Stimulated activated CD4-positive, alpha-beta T cell treated with anti-CD3 and anti-CD28 coated beads, Interleukin-1b, Interleukin-23, amount 100 ng/mL, for 4 hours (primary cell): ENCODE results near the gene ARL14.

Experiments
- DNase-seq, 2 donors: peaks; one replicate each; pipeline ENCODE4 v3.0.0-alpha.2; 2020; ENCODE audit warnings: low read depth in 2 of 2

The ARL14 gene

DNA sequence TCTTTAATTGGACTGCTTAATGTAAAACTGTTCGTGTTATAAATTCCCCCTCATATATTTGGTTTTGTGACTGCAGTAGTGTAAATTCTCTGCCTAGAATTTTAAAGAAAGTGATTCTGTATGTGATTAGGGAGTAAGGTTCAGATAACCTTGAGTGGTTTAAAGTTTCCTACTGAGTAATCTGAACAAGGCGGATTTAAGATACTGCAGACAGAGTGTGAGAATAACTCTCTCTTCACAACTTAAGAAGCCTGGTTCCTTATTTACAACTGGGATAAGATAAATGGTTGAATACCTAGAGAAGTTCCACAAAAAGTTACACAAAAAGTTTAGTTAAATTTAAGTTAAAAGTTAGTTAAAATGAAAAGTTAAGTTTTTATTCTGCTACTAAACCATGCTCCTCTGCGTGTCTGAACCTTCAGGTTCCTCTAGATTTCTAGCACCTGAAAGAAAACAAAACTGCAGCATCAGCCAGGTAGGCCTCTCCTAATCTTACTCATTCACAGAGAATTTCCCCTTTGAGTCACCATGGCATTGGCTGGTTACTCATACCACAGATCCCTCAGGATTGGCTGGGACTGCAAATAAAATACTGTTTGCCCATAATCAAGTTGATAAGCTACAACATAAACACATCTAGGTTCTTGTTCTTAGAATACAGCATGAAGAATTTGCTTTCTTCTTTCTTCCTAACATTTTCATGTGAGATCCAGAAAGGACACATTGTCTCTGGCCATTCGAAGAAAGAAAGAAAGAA, at the start of gene ARL14:
Gene ARL14 (plus strand): TSS at position 614 of the 757 bp plus-strand sequence. CDS start 187 bp downstream, outside the sequence.
- no peak for DNase-seq

DNA sequence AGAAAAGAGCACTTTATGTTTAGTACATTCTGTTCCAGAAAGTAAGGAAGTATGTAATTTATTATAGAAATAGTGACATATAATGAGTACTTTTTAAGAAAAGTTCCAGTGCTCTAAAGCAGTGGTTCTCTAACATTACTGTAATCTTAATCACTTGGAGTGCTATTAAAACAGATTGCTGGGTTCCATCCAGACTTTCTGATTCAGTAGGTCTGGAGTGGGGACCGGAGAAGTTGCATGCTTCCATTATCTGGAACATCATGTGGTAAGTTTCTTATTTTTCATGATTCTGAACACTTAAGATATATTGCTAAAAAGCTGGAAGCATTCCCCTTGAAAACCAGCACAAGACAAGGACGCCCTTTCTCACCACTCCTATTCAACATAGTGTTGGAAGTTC, 47.5 kb upstream of the ARL14 start:
- no peak for DNase-seq

GRCh38 chr3:160633361-160634083, 43.4 kb upstream of the ARL14 start:
- no peak for DNase-seq

DNA sequence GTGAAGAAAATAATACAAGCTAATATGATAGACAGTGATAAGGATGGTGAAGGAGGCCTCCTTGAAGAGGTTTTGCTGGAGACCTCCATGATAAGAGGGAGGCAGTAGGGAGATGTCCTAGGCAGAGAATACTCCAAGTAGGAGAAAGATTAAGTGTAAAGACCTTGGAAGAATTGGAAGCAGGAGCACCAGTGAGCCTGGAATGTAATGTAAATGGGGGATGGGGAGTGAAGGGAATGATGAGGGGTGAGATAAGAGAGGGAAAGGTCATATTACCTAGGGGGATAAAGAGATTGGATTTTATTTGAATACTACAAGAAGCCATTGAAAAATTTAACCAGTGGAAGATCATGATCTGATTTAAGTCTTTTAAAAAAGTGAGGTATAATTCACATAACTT, 41.7 kb upstream of the ARL14 start:
- no peak for DNase-seq

DNA sequence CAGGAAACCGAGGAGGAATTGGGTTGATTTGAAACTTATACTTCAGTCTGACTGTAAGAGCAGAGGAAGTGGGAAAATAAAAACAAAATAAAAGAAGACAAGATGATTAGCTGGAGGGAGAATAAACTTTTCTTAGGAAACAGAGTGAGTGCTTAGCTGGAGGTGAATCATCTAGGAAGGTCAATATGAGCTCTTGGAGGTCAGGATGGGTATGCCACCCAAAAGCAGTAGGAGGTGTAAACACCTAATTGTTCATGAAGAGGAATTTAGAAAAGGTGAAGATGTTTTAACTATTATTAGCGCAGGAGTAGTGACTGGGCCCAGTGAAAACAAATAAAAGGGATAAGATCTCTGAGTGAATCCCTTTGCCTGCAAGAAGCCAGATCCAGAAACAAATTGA, 39.9 kb upstream of the ARL14 start:
- no peak for DNase-seq

DNA sequence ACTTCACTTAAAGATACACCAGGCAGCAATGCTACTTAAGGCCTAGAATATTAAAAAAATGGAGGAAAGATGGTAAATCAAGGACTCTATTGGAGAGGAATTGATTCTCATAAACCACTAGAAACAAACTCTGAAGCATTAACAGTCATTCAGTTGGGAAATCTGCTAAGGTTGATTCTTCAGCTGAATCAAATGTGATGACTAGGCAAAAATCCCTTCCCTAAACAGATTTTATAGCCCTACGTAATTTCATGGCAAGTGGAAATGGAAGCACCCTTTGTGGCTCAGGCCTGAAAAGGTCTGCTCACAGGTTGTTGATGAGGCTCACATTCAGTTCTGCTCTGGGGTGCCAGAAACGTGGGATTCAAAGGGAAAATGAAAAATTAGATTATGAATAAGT, 38.8 kb upstream of the ARL14 start:
- no peak for DNase-seq

DNA sequence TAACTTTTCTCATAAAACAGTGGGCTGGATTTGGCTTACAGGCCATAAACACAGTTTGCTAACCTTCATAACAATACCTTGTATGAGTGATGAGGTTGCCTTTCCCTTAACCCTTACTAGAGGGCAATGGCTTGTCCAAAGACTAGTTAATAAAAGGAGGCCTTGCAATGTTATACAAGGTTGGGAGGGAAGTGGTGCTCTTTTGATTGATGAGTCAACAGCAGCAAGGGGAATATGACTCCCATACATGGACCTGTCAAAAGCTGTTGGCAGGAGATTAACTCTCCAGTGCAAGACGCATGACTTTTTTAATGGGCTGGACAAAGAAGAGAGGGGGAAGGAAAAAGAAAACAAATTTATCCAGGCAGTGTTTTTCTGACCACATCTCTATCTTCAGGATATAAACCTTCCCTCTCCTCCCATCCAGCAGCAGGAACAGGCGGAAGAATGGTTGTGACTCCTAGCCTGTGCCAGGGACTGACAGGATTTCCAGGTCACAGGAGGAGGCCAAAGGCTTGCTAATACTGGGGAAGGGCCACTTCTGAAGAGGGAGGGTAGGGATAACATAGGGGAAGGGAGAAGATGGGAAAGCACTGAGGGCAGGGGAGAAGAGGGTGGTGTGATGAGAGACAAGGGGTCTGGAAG, 35.2 kb upstream of the ARL14 start:
- no peak for DNase-seq

DNA sequence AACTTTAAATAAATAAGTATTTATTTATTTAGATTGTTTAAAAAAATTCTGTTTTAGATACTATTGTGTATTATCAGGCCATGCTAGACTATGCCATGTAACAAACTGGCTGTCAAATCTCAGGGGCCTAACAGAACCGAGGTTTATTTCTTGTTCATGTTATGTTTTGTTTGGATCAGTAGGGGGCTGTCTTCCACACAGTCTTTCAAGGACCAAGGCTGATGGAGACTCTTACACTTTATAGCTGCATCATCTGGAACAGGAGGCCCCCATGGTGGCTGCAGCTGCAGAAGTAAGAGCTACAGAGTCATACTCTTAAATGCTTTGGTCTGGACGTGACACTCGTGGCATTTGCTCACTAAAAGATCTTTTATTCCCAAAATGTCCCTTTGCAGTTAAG, 33.0 kb upstream of the ARL14 start:
- no peak for DNase-seq

GRCh38 chr3:160644491-160644890, 32.5 kb upstream of the ARL14 start:
- no peak for DNase-seq

DNA sequence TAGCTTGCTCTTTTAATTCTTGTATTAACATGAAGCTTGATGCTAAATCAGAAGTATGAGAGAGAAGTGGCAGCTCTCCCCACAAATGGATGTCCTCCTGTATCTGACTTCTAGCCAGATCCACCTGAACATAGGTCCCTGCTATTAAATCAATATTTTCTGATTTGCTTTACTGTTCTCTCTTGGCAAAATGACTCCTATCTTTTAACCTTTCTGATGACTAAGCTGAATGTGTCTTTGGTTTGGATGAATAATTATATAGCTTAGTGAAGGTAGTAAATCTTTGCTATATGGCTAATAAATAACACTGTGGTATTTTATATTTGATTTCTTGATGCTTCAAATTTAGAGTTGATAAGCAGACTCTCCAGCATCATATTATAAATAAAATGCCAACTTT, 28.3 kb upstream of the ARL14 start:
- no peak for DNase-seq

- DNase-seq: no peak
Measured at GRCh38 chr3:160649596-160649995, 27.4 kb upstream of the ARL14 start.

DNA sequence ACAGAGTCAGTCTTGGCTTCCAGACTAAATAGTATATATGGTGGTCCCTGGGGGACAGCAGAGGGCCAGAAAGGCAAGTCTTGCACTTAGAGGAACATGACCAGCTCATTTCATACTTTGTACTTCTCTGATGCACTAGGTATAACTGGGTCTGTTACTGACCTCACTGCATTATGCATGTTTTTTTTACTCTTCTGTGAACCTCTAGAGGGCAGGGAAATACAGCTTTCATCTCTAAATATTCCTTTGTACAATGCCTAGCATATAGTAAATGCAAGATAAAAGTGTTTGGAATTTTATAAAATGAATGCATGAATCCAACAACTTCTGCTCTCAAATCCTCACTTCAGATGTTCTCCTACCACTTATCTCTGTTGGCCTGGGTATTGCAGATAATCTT, 23.4 kb upstream of the ARL14 start:
- DNase-seq: no peak

DNA sequence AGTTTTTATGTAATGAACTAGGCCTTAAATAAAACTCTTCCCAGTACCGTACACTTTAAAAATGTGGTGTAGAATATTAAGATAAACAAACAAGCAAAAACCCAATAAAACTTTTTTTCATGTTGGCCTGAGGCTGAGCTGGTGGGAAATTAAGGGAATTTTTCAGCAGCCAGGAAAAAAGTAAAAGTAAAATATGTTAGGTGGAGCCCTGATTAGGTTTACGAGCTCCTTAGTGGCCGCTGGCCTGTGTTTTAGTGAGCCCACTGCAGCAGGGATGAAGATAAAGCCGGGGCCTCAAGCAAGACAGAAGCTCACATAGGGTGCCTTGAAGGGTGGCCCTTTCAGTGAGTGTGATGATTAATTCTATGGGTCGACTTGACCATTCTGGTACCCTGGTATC, 16.1 kb upstream of the ARL14 start:
- DNase-seq: no peak

GRCh38 chr3:160661660-160662059, 15.3 kb upstream of the ARL14 start:
- no peak for DNase-seq

GRCh38 chr3:160665231-160665630, 11.7 kb upstream of the ARL14 start:
- DNase-seq: no peak

DNA sequence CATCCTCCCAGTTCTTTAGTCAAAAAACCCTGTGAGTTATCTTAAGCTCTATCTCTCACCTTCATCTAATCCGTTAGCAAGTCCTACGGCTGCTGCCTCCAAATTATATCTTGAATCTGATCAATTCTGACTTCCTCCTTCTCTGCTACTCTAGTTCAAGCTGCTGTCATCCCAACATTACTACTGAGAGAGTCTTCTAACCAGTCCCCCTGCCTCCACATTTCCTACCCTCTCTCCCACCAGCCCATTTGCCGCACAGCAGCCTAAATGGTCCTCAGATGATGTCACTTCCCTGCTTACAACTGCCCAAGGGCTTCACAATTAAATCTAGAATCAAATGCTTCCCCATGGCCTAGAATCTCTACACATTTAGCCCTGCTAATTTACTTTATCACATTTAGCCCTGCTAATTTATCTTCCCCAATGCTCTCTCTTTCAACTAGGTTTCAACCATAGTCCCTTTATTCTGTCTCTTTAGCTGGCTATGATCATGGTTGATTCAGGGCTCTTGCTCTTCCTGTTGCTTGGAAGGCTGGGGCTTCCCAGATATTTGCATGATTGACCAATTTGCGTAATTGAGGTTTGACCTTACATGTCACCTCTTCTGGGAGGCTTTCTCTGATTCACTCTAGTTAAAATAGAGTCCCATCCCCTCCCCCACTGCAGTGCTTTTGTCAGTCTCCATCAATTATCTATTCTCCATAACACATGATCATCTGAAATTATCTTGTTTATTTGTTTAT, 11.0 kb upstream of the ARL14 start:
- DNase-seq: no peak

DNA sequence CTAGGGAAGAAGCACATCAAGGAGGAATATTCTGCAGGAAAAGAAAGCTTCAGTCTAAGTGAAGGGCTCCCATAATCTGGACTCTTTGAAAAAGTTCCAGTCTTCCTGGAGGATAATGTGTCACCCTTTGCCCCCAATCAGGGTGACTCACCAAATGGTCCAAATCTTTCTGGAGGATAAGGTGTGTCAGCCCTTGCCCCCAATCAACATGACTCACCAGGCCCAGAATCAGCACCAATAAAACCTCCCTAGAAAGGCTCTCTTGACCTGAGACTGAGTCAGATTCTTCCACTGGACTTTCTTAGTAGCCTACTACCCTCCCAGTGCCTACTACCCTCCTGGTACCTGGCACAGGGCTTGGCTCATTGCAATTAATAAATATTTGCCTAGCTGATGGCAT, 9.5 kb upstream of the ARL14 start:
- no peak for DNase-seq

GRCh38 chr3:160668454-160668853, 8.5 kb upstream of the ARL14 start:
- no peak for DNase-seq

DNA sequence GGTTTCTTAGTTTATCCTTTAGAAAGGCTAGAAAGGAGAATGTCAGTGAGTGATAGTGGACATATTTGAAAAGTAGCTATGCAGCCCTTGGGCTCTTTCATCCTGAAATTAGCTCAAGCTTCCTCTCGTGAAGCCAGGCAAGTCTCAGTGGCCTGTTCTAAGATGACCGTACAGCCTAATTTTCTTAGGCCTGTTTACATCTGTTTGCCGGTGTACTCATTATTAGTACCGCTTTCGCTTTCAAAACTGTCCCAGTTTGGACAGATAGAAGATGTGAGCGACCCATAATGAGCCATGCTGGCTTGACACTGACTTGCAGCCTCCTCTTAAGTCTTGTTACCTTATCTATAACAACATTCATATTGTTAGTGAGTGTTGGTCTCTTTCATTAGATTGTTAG, 5.7 kb upstream of the ARL14 start:
- DNase-seq: no peak

GRCh38 chr3:160671995-160672394, 5.0 kb upstream of the ARL14 start:
- no peak for DNase-seq

- DNase-seq: no peak
Measured at GRCh38 chr3:160673188-160673587, 3.8 kb upstream of the ARL14 start.

GRCh38 chr3:160675566-160676124, 1.3 kb upstream of the ARL14 start:
- no peak for DNase-seq
